ENCODE data around the gene TEX36. TPM values are rescaled to one million over a fixed set of nuclear protein-coding genes. Genes with fewer than 3 reads are reported as not detected.

Gene TEX36
- total RNA-seq, 1 experiment from 2014 or later, result not detected

DNA sequence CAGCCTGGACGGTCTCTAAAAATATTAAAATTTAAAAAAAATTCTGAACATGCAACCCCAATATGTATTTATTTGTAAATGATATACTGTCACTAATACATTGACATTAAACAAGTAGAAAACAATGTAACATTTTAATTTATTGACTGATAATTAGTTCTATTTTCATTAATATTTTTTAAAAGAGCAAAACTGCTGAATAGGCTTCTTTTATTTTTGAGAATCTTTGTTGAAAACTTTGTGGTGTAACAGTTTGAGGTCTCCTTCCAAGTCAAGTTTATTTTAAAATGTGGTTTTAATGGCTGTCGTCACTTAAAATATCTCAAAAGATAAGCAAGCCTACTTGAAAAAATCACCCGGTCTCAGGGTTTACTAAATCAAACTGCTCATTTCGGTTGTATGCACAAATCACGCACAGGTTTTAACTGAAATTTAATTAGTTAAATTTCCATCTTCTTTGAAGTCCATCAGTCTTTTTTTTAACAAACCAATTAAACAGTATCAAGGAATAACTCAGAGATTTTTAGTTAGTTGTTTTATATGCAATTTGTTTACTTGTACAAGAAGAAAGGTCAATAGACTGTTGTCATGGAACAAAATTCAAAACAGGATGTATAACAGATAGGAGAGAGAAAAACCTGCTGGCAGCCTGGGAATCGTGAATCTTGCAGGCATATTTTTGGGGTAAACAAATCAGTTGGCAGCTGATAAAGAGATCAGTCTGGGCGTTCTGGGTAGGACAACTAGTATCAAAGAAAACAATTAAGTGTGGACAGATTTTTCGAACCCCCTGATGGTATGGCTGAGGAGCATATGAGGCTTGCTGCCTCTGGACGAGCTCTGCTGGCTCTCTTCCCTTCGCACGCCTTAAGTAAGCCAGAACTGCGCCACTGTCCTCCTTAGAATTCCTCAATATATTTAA, 26.9 kb upstream of the TEX36 start:
- H4K8ac ChIP-seq (replicated peaks; ENCODE audit: insufficient read length, low read depth, low read length), result no peak overlapping the region
- Mint-ChIP-seq H3K27me3 (ENCODE audit: low read depth) (peaks cover 2% of the 10 kb centered on the region), H3K4me1 (peaks cover 22 to 25% of the 10 kb centered on the region in 2 experiments), H3K4me3 (no peak overlapping the region), H3K9me3 (peaks cover 5 to 11% of the 10 kb centered on the region in 2 experiments; a peak in 3 of 5 replicates), H3K27ac (0 out of 7 replicates have a peak overlapping the region, but pooled peaks of 1 of the 3 experiments have one; percentile 3), H3K36me3 (ENCODE audit: insufficient read depth in 1 of 3, low read depth in 3 of 3) (peaks cover 0 to 10% (median 0%) of the 10 kb centered on the region in 3 experiments; a peak in 3 of 7 replicates)
- H4K20me1 ChIP-seq (ENCODE audit: control insufficient read depth, insufficient read depth, insufficient read length), result no peaks in the 10 kb centered on the region
- H3T11ph ChIP-seq (ENCODE audit: low read length), result no peak overlapping the region
- no peak overlapping the region for H3K4ac ChIP-seq (ENCODE audit: low read depth, low read length)
- no peak overlapping the region for H3K9ac ChIP-seq (ENCODE audit: extremely low read depth, insufficient read length, low read length)
- H2BK120ac ChIP-seq (ENCODE audit: low read depth, low read length, poor library complexity, severe bottlenecking), result no peak overlapping the region
- peaks cover 3% of the 10 kb centered on the region; the same call in 1 of the 2 replicates for H3K4me1 ChIP-seq (ENCODE audit: insufficient read depth, low read length)
- H3K27ac ChIP-seq (ENCODE audit: insufficient read length, low read depth, low read length), result no peak overlapping the region
- H4K91ac ChIP-seq (ENCODE audit: insufficient read length, low read depth, low read length), result no peak overlapping the region
- no CpG with 5 or more reads among the region's 12 CpGs for WGBS (ENCODE audit: extremely low coverage, insufficient read length, low lambda C conversion rate)
- no peak overlapping the region for H2AFZ ChIP-seq (ENCODE audit: low read length)
- H2BK20ac ChIP-seq (ENCODE audit: low read depth, low read length, poor library complexity, severe bottlenecking), result no peak overlapping the region
- no peak overlapping the region for H2BK12ac ChIP-seq (ENCODE audit: insufficient read length, low read depth, low read length)
- no peak overlapping the region for H3K4me2 ChIP-seq (ENCODE audit: insufficient read depth, insufficient read length, low read length)
- H3K56ac ChIP-seq (ENCODE audit: insufficient read length, low read depth, low read length), result no peak overlapping the region
- no peak overlapping the region for H2AK5ac ChIP-seq (ENCODE audit: insufficient read length, low read length)
- H3K9me3 ChIP-seq (ENCODE audit: control insufficient read depth, low read depth, low read length), result no peaks in the 10 kb centered on the region
- H3K79me1 ChIP-seq (ENCODE audit: insufficient read depth, low read depth, low read length, poor library complexity, severe bottlenecking), result no peaks in the 10 kb centered on the region
- H3K14ac ChIP-seq (ENCODE audit: insufficient read depth, low read length), result no peak overlapping the region
- H3K27me3 ChIP-seq (ENCODE audit: insufficient read depth, low read length), result no peaks in the 10 kb centered on the region
- no peak overlapping the region for H3K18ac ChIP-seq (ENCODE audit: insufficient read length, low read depth, low read length)
- H3K79me2 ChIP-seq (ENCODE audit: insufficient read depth, low read length), result no peaks in the 10 kb centered on the region
- TF ChIP-seq, protein P1, sequence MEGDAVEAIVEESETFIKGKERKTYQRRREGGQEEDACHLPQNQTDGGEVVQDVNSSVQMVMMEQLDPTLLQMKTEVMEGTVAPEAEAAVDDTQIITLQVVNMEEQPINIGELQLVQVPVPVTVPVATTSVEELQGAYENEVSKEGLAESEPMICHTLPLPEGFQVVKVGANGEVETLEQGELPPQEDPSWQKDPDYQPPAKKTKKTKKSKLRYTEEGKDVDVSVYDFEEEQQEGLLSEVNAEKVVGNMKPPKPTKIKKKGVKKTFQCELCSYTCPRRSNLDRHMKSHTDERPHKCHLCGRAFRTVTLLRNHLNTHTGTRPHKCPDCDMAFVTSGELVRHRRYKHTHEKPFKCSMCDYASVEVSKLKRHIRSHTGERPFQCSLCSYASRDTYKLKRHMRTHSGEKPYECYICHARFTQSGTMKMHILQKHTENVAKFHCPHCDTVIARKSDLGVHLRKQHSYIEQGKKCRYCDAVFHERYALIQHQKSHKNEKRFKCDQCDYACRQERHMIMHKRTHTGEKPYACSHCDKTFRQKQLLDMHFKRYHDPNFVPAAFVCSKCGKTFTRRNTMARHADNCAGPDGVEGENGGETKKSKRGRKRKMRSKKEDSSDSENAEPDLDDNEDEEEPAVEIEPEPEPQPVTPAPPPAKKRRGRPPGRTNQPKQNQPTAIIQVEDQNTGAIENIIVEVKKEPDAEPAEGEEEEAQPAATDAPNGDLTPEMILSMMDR (conservative IDR thresholded peaks at IDR 0.05), result no peak
- H3K23me2 ChIP-seq (ENCODE audit: insufficient read length, low read depth, low read length, poor library complexity, severe bottlenecking), result no peaks in the 10 kb centered on the region
- no peak overlapping the region for H2BK5ac ChIP-seq (ENCODE audit: insufficient read length, low read length)
- no peak overlapping the region for H2BK15ac ChIP-seq (ENCODE audit: low read depth, low read length)
- no peak overlapping the region for H3K23ac ChIP-seq (ENCODE audit: insufficient read length, low read depth, low read length)
- no peak overlapping the region for H4K5ac ChIP-seq (ENCODE audit: insufficient read length, low read depth, low read length)
- no peak for DNase-seq
